HG02798 (cell line): ENCODE measurements around the gene EAF1.
A peak's percentile ranks its signal among the peaks of the same experiment; 100 is the strongest.
"Not testable (repeated sequence)": the region's sequence is repeated elsewhere in the genome, so short reads cannot be mapped to it uniquely, and the experiment has no call there.

ENCODE experiments used
- ATAC-seq: cut with Tn5 transposase; IDR thresholded peaks from one replicate; pipeline ENCODE4 v1.9.1; 2021; ENCODE audit warnings: mild to moderate bottlenecking; ENCODE audit not compliant: unreplicated experiment, poor library complexity

EAF1 gene

GRCh38 chr3:15404767-15405166 lies 22.6 kb upstream of the EAF1 start:
- no peak for ATAC-seq

DNA sequence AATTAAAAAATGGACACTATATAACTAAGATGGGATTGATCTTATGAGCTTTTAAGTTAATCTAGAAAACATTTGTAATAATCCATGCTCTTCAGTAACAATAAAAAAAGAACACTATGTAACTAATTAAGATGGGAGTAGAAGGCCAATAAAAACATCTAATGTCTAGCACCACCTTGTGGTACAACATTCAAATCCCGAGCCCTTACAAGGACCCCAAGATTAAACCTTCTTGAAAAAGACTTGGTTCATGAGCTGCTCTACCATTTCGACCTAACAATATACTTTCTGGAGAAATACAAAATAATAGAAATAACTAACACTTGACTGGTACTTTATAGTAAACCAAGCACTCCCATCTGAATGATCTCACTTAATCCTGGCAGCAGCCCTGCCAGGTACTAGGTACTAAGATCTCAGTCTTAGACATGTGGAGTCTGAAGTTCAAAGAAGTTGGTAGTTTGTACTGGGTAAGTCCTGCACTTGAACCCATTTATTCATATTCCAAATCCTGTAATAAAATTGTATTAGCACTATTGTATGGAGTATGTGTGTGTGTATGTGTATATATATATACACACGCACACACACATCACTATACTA lies 21.8 kb upstream of the EAF1 start:
- ATAC-seq: peak; percentile 47

DNA sequence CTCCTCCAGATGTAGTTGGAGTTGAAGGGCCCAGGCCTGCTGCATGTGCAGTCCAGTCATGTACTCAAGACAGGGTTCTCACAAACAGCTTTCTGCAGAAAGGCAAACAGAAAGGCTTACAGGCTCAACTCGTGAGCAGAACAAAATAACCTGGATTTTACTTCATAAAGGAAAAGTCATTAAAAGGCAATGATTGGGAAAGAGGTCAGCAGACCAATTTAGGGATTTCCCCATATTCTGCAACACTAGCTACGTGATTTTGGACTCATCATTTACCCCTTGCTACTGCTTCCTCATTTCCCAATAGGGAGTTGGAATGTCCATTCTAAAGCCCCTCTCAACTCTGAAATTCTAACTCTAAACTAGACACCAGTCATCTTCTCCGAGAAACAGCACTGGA lies 18.2 kb upstream of the EAF1 start:
- no peak for ATAC-seq

DNA sequence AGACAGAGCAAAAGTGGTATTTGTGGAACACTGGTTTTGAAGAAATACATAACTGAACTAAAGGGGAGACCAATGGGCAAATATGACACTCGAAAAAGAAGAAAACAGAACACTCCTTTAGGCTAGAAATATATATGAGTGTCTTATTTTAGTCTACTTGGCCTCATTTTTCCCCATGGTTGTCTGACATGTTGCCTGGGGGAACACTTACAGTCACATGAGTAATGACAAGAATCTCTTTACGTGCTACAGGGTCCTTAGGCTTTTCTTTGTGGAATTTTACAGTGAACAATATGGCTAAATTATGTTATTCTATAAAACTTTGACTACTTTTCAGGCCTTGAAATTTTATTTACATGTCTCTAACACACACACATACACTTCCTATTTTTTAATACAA lies 17.6 kb upstream of the EAF1 start:
- no peak for ATAC-seq

DNA sequence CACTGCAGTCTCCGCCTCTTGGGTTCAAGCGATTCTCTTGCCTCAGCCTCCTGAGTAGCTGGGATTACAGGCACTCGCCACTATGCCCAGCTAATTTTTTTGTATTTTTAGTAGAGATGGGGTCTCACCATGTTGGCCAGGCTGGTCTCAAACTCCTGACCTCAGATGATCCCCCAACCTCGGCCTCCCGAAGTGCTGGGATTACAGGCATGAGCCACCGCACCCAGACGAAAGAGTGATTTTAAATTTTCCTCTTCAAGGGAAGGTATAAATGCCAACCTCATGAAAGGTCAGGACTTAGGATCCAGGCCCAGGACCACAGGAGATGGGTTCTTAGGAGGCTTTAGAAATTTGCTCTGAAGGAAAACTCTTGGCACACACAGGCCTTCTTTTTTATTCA lies 16.4 kb upstream of the EAF1 start:
- ATAC-seq: not testable (repeated sequence)

DNA sequence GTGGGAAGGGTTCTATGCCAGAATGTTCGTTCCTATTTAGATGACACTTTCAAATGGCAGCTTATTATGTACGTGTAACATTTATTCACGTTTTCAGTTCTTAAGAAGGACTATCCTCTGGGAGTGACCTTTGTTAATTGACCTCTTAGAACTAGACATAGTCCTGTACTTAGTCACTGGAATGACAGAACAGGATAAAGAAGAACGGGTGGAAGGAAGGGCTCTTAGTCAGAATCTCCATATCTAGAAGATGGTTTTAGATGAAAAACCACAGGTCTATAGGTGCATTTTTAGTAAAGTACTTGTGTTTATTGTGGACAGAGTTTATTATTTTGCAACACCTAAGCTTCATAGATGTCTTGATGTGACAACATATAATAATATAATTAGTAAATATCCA lies 6.5 kb upstream of the EAF1 start:
- ATAC-seq: no peak

DNA sequence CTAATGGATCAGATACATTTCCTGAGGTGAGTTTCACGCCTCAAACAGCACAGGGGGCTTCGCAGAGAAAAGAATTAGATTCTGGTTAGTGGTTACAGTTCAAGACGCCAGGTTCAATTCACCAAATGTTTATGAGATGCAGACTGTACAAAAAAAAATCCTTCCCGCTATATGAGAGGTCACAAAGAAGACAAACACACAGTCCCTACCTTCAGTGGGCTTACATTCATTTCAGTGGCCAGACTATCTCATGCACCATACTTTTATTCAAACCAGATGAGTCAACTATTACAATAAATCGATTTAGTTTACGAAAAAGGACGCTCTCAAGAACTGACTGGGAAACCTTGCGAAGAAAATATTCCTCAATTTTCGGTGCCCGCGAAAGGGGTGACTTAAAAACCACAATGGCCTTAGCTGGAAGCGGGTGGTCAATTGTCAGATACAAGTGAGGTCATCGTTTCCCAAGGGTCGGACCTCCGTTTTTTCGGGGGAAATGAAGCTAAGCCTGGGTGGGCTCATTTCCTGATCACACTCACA lies 749 bp upstream of the EAF1 start:
- ATAC-seq: no peak

- ATAC-seq: no peak
Observed at GRCh38 chr3:15427981-15428380, 583 bp downstream of the EAF1 start.

GRCh38 chr3:15428539-15428938 lies 1.1 kb downstream of the EAF1 start:
- ATAC-seq: no peak

GRCh38 chr3:15429080-15429479 lies 1.7 kb downstream of the EAF1 start:
- no peak for ATAC-seq

DNA sequence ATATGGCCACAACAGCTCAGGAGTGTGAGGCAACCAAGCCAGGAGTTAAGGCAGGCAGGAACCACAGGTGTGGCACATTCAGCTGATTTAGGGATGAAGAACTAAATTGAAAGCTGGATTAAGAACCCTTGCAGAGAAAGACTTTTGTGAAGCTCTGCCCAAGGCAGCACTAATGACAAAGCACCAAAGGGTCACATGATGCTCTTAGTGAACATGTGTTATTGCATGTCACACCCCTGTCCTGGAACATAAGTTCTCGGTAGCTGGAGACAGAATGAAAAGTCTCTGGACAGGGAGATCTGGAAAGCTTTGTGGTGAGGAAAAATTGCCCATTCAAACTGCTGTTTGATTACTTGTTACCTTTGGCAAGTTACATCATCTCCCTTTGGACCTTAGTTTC lies 3.2 kb downstream of the EAF1 start:
- no peak for ATAC-seq

DNA sequence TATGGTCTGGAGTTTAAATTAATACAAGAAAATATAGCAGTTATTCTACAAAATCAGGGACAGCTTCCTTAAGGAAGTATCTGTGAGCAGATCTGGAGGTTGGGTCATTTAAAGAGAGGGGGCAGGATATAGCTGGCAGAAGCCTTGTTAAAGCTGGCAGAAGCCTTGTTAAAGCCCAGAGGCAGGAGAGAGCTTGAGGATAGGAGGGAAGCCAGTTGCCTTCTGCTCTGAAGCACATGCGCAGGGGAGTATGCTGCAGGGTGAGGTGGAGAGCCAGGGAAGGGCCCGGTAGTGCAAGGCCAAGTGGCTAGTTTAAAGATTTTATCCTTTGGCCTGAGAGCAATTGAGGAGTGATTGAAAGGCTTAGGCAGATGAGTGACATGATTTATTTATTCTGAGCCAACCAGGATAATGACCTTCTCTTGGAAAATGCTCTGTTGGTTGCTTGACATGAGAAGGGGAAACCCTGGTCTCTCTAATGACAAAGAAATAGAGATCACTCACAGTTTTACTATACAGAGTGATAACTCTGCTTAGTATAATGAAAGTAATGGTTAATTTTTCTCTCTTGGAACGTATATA lies 3.9 kb downstream of the EAF1 start:
- no peak for ATAC-seq

DNA sequence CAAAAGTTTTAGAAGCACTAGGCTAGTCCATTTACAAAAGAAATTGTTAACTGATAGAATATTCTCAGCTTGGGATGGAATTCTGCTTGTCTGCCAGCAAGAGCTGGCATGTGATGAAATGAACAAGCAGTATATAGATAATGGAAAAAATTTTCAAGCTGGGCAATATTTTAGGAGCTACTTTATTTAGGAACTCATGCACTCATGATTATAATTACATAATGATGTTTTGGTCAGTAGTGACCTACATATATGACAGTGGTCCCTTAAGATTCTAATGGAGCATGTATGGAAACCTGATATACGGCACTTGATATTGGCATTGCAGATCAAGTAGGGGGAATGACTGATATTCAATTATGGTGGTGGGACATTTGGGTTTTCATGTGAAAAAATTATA lies 6.1 kb downstream of the EAF1 start:
- ATAC-seq: no peak

GRCh38 chr3:15434756-15435155 lies 7.4 kb downstream of the EAF1 start:
- no peak for ATAC-seq

- ATAC-seq: no peak
Observed at GRCh38 chr3:15436246-15436645, 8.8 kb downstream of the EAF1 start.

DNA sequence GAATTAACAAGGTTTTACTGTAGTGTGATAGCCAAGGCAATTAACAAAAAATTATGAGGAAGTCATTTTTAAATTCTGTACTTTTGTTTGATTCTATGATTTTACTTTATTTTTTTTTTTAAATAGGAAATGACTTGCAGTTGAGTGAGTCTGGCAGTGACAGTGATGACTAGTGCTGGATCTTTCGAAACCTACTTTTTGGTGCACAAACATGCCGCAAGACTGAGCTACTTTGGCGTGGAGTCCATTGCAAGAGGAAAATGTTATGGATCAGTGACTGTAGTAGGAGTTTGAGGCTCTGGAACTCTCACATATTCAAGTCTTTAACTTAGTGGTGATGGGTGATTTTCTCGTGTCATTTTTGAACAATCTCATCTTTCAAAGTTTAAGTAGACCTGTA lies 11.6 kb downstream of the EAF1 start:
- ATAC-seq: no peak

GRCh38 chr3:15439476-15439875 lies 12.1 kb downstream of the EAF1 start:
- no peak for ATAC-seq

DNA sequence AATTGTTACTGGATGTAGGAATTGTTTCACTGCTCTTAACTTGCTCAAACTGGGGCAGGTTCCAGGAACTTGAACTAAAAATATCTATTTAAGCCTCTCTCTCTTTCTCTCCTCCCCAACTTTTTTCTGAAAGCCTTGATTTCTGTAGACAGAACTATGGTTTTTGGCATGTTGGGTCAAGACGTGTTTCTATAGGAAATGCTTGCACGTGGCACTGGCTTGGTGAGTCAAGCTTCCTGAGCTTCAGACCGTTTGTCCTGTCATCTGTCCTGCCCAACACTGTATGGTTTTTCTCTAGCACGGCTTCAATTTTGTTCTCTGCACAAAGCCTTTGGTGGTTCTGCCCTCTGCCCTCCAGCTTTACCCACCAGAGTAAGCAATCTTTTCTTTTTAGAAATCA lies 13.5 kb downstream of the EAF1 start:
- no peak for ATAC-seq

- ATAC-seq: no peak
Observed at GRCh38 chr3:15443826-15444524, 16.6 kb downstream of the EAF1 start.

- no peak for ATAC-seq
Observed at GRCh38 chr3:15449489-15450224, 22.3 kb downstream of the EAF1 start.
